ENCODE results near the gene CTSH.
"Not testable (repeated sequence)": the region's sequence is repeated elsewhere in the genome, so short reads cannot be mapped to it uniquely, and the experiment has no call there.

CTSH gene

GRCh38 chr15:78938658-78939488 is 6.0 kb downstream of the CTSH start:
- DNase-seq: no peak

- no peak for DNase-seq
Measured at GRCh38 chr15:78937132-78937739, 7.6 kb downstream of the CTSH start.

- no peak for DNase-seq
Measured at GRCh38 chr15:78934655-78935023, 10.2 kb downstream of the CTSH start.

DNA sequence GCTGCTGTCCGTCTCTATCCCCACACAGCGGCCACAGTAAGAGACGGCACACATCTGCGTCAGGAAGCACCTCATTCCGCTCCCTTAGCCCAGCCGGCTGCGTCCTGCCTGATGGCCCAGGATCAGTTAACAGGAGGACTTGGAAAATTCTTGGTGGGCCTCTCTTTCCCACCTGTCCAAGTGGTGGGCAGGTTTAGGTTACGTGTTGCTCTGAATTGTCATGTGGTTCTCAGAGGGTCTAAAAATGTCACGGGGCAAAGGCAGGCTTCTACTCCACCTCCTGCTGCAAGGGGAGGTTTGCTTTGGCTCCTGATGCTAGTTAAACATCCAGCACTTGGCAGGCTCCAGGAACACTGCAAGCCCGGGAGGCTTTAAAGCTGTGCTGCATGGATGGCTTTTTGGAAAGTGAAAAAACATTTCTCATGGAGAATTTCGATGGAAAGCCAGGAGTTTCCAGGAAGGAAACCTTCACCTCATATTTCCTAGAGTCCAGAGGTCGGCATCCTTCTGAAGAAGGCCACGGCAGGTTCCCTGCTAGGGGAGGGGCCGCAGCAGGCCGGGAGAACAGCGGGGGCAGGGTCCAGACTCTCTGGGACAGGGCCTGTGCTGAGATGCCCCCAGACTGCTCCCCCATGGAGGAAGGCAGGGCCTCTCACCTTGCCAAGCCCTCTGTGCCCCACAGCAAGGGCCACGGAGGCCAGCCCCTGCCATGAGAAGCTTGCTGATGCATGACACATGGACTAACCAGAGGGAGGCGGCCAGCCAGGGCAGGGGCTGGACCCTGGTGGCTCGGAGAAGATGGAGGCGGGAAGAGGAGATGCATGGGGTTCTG is 10.8 kb downstream of the CTSH start:
- DNase-seq: no peak

DNA sequence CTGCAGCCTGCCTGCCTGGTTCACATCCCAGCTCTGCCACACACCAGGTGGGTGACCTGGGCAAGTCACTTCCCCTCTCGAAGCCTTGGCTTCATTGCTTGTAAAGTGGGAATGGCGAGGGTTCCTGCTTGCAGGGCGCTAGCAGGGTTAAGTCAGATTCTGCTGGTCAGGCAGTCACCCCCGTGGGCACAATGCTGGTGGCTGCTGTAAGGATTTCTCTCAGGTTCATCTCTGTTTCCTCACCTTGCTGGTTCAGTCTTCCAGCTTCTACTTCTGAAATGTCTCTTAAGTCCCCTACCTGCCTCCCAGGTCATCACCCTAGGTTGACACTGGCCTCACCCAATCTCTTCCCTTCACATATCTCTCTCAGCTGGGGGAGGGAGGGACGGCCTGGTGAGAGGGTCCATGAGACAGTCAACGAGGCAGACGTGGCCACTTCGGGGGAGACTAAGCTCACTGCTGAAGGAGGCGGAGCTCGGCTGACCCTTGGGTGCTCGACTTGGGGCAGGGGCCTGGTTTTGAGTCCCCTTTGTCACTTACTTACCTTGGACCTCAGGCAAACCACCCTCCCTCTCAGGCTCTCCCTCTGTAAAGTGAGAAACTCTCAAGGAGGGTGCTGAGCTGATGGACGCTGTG is 11.5 kb downstream of the CTSH start:
- no peak for DNase-seq

GRCh38 chr15:78932258-78932808 is 12.5 kb downstream of the CTSH start:
- DNase-seq: no peak

GRCh38 chr15:78931439-78932257 is 13.2 kb downstream of the CTSH start:
- DNase-seq: no peak

DNA sequence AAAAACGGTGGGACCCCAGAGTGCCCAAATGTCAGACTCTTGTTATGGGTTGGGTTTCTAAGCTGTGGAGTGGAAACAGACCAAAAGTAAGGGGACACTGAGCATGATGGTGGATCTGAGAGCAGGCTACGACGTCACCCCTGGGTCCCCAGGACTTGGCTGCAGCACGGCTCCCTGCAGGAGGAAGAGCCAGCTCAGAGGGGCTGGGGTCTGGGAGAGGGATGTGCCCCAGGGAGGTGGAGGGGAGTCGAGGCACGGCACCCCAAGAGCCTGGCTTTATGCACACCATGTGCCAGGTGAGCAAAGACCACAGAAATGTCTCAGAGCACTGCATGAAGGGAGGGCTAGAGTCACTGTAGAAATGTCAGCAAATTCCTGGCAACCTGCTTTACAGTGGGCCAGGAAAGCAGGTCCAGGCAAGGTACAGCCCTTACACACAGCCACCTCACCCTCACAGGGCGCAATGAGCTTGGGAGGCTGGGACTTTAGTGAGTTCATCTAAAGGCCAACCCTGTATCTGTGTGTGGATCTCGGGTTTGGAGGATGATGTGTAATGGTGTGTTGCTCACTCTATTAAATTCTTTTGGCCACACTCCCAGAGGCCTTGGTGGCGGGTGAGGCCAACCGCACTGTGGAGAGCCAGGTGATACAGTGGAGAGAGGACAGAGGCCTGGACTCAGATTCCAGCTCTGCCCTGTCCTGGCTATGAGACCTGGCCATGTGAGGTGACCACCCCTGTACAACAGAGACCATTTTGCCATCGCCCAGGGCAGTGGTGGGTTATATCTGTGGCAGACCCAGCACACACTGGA is 14.1 kb downstream of the CTSH start:
- DNase-seq: no peak

DNA sequence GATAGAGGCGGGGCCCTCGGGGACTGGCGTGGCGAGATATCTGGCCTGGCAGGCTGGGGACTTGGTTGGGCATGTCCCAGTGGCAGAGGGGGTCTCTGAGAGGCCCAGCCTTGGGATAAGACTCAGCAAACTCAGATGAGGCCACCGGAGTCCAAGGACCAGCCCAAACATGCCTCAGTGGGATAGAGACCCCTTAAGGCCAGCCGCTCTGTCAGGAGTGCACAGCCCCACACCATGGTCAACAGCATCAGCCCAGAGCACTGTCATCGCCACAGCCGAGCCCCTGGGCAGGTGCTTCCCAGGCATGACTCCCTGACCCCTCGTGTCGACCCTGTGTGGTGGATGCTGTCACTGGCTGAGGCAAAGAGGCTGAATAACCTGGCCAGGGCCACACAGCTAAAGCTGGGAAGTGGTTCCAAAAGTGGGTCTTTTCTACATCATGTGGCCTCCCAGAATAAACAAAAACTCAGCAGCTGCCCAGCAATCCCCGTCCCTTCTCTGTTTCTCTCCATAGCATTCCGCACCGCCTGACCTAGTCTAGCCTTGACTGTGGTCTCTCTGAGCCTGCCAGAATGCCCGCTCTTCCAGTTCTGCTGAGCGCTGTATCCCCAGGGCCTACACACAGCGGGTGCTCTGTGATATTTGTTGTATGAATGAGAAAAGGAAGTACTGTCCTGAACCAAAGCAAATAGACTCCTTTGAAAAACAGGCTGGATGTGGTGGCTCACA is 15.1 kb downstream of the CTSH start:
- no peak for DNase-seq

DNA sequence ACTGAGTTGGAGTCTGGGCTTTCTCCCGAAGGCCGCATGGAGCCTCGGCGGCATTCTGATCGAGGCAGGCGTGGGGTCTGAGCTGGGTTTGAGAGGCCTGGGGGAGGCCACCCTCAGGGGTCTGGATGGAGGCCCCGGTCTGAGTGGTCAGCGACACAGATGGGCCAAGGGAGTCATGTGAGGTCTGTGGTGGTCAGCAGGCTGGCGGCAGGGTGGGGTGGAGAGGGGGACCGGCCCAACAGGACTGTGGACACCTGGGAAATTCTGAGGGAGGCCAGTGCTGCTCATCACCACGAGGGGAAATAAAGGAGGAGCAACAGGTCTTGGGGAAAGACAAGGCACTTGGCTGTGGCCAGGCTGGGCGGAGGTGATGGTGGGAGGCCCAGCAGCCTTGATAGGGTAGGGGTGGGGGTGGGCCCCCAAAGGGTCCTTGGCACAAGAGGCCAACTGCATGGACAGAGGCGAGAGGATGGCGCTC is 16.2 kb downstream of the CTSH start:
- no peak for DNase-seq

DNA sequence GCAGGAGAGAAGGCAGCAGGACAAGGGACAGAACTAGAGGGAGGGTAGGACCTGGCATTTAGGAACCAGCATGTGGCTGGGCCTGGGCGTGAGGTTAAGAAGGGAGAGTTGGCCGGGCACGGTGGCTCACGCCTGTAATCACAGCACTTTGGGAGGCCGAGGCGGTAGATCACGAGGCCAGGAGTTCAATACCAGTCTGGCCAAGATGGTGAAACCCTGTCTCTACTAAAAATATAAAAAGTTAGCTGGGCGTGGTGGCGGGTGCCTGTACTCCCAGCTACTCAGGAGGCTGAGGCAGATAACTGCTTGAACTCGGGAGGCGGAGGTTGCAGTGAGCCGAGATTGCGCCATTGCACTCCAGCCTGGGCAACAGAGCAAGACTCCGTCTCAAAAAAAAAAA is 16.7 kb downstream of the CTSH start:
- DNase-seq: not testable (repeated sequence)

DNA sequence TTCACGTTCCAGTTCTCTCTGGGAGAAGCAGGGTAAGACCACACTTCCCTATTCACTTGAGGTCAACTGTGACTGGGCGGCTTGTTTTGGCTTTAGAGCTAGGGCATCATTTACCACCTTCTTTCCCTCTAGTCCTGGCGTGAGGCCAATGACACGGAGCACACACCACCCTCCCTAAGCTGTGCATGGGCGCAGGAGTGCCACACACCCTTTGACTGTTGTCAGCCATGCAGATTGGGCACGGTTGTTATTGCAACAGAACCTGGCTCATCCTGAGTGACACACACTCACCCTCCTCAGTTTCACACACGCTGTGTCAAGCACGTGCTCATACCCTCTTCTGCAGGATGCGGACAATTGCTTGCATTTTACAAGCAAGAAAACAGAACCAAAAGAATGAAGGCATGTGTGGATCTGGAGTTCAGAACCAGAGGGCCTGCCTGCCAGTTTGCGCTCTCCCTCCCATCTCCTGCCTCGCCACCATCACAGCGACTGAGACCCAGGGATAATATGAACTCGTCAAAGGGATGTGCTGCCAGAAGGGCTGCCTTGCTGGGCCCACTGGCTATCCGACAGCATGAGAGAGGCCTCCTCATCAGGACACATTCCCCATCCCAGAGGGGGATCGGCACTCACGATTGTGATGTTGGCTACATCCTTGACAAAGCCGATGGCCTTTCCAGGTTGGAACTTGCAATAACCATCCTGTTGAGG is 17.6 kb downstream of the CTSH start:
- DNase-seq: no peak

- DNase-seq: no peak
Measured at GRCh38 chr15:78925956-78926743, 18.7 kb downstream of the CTSH start.

- DNase-seq: no peak
Measured at GRCh38 chr15:78925076-78925624, 19.7 kb downstream of the CTSH start.

- DNase-seq: no peak
Measured at GRCh38 chr15:78923480-78924360, 21.1 kb downstream of the CTSH start.

GRCh38 chr15:78923015-78923414 is 21.8 kb downstream of the CTSH start:
- DNase-seq: no peak

DNA sequence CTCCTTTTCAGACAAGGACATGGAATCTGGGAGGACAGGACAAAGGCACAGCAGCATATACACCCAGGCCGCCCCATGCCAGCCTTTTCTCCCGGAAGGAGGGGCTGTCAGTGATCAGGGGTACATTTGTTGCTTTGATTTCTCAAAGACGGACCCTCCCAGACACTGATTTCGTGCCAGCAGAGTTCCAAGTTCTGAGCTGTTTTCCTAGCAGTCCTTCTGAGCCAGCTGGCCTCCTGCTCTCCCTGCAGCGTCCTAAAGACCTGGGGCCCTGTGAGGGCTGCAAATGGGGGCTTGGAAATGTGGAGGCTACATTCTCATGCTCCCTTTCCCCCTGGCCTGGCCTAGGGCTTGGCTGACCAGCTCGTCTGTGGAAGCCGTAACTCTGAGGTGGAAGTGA is 22.3 kb downstream of the CTSH start:
- no peak for DNase-seq

Data from stimulated activated CD8-positive, alpha-beta memory T cell treated with anti-CD3 and anti-CD28 coated beads, Interleukin-4, amount 100 ng/mL, for 48 hours (primary cell).